ENCODE results near the gene IFT122.
"Not testable (repeated sequence)": the region's sequence is repeated elsewhere in the genome, so short reads cannot be mapped to it uniquely, and the experiment has no call there.

The IFT122 gene

GRCh38 chr3:129439817-129440617 is at the start of gene IFT122, which contains the start of gene MBD4:
TSS of gene IFT122 (plus strand) at chr3:129440224. CDS start at chr3:129440331, 107 bp downstream.
TSS of gene MBD4 (minus strand) at chr3:129439948. CDS start at chr3:129439833, 115 bp downstream.
- DNase-seq, result peak; percentile 99

GRCh38 chr3:129391583-129391982 is 48.4 kb upstream of the IFT122 start:
- DNase-seq, result not testable (repeated sequence)

GRCh38 chr3:129392106-129392887 is 47.7 kb upstream of the IFT122 start:
- not testable (repeated sequence) for DNase-seq

GRCh38 chr3:129393271-129393670 is 46.8 kb upstream of the IFT122 start:
- no peak for DNase-seq

- DNase-seq, result not testable (repeated sequence)
Observed at GRCh38 chr3:129393760-129394564, 46.1 kb upstream of the IFT122 start.

GRCh38 chr3:129398803-129399144 is 41.2 kb upstream of the IFT122 start:
- peak in 1 of 2 experiments; percentile 19 for DNase-seq

- peak; percentile 63 to 74 for DNase-seq
Observed at GRCh38 chr3:129399145-129399894, 40.7 kb upstream of the IFT122 start.

GRCh38 chr3:129399895-129400357 is 40.1 kb upstream of the IFT122 start:
- peak in 1 of 2 experiments; percentile 16 for DNase-seq

- DNase-seq, result no peak
Observed at GRCh38 chr3:129402210-129402609, 37.8 kb upstream of the IFT122 start.

GRCh38 chr3:129402616-129403015 is 37.4 kb upstream of the IFT122 start:
- no peak for DNase-seq

GRCh38 chr3:129403450-129403849 is 36.6 kb upstream of the IFT122 start:
- DNase-seq, result no peak

- DNase-seq, result no peak
Observed at GRCh38 chr3:129404130-129404529, 35.9 kb upstream of the IFT122 start.

- DNase-seq, result no peak
Observed at GRCh38 chr3:129404610-129405009, 35.4 kb upstream of the IFT122 start.

- no peak for DNase-seq
Observed at GRCh38 chr3:129409541-129409940, 30.5 kb upstream of the IFT122 start.

GRCh38 chr3:129410971-129411370 is 29.1 kb upstream of the IFT122 start:
- no peak for DNase-seq

- DNase-seq, result no peak
Observed at GRCh38 chr3:129412542-129413198, 27.4 kb upstream of the IFT122 start.

- not testable (repeated sequence) for DNase-seq
Observed at GRCh38 chr3:129413238-129413637, 26.8 kb upstream of the IFT122 start.

- no peak for DNase-seq
Observed at GRCh38 chr3:129413687-129414506, 26.1 kb upstream of the IFT122 start.

- DNase-seq, result no peak
Observed at GRCh38 chr3:129415378-129415777, 24.6 kb upstream of the IFT122 start.

GRCh38 chr3:129415830-129416229 is 24.2 kb upstream of the IFT122 start:
- DNase-seq, result no peak

GRCh38 chr3:129416415-129416814 is 23.6 kb upstream of the IFT122 start:
- DNase-seq, result no peak

Measured in activated CD4-positive, alpha-beta T cell treated with anti-CD3 and anti-CD28 coated beads, Interleukin-2, amount 50 U/mL, for 48 hours (primary cell).